GM23338 (cell line): ENCODE results near the gene BAHCC1. TPM values are rescaled to one million over a fixed set of nuclear protein-coding genes. Genes with fewer than 3 reads are reported as not detected.

Source experiments
- ATAC-seq: fragments of 200-7000 bp; cut with Tn5 transposase; 3 replicates; pipeline ENCODE4 v1.9.1; 2020
- DNase-seq: peaks from one replicate; pipeline ENCODE4 v3.0.0-alpha.2; 2015; ENCODE audit warnings: low spot score
- H2AFZ ChIP-seq: fragments of 200-600 bp; sonication (generic); 2 replicates; pipeline ENCODE4 v1.8.0; 2016; ENCODE audit warnings: antibody characterized with exemption, mild to moderate bottlenecking, moderate library complexity
- H3F3A ChIP-seq: fragments of 200-600 bp; sonication (generic); replicated peaks from 2 replicates; pipeline ENCODE4 v1.8.0; 2017; ENCODE audit warnings: antibody characterized with exemption, mixed run types, low read depth
- H3K27ac ChIP-seq: fragments of 200-600 bp; sonication (generic); 2 replicates; pipeline ENCODE4 v1.6.1; 2016; ENCODE audit warnings: low read depth
- H3K27me3 ChIP-seq: fragments of 200-600 bp; sonication (generic); 2 replicates; pipeline ENCODE4 v1.8.0; 2016; ENCODE audit warnings: mild to moderate bottlenecking, mixed run types, moderate library complexity; ENCODE audit not compliant: insufficient read depth
- H3K36me3 ChIP-seq: fragments of 200-600 bp; sonication (generic); 2 replicates; pipeline ENCODE4 v1.8.0; 2016; ENCODE audit warnings: mild to moderate bottlenecking; ENCODE audit not compliant: insufficient read depth
- H3K4me1 ChIP-seq: fragments of 200-600 bp; sonication (generic); 2 replicates; pipeline ENCODE4 v1.8.0; 2016; ENCODE audit warnings: mild to moderate bottlenecking, moderate library complexity; ENCODE audit not compliant: insufficient read depth
- H3K4me2 ChIP-seq: fragments of 200-600 bp; sonication (generic); 2 replicates; pipeline ENCODE4 v1.7.1; 2017; ENCODE audit warnings: mixed run types
- H3K4me3 ChIP-seq: fragments of 200-600 bp; sonication (generic); 2 replicates; pipeline ENCODE4 v1.6.1; 2016; ENCODE audit warnings: mixed run types
- H3K79me2 ChIP-seq: fragments of 200-600 bp; sonication (generic); replicated peaks from 2 replicates; pipeline ENCODE4 v1.8.0; 2017; ENCODE audit warnings: mild to moderate bottlenecking; ENCODE audit not compliant: insufficient read depth
- H3K9me2 ChIP-seq: fragments of 200-600 bp; sonication (generic); 2 replicates; pipeline ENCODE4 v1.8.0; 2017; ENCODE audit not compliant: insufficient read depth
- H4K20me1 ChIP-seq: fragments of 200-600 bp; sonication (generic); replicated peaks from 2 replicates; pipeline ENCODE4 v1.8.0; 2017; ENCODE audit warnings: mild to moderate bottlenecking; ENCODE audit not compliant: insufficient read depth
- H3K27ac Mint-ChIP-seq: 2 replicates; pipeline ENCODE4 v1.8.0; 2020; ENCODE audit warnings: inconsistent platforms, mild to moderate bottlenecking, moderate library complexity, mixed read lengths
- H3K27me3 Mint-ChIP-seq: 3 replicates; pipeline ENCODE4 v1.8.0; 2022; ENCODE audit warnings: low read depth, mild to moderate bottlenecking, moderate library complexity, mixed read lengths, inconsistent platforms; ENCODE audit not compliant: insufficient read depth, poor library complexity
- H3K36me3 Mint-ChIP-seq: 3 replicates; pipeline ENCODE4 v1.8.0; 2021; ENCODE audit warnings: low read depth, mild to moderate bottlenecking, inconsistent platforms, moderate library complexity, mixed read lengths
- H3K4me1 Mint-ChIP-seq: 3 replicates; pipeline ENCODE4 v1.8.0; 2020; ENCODE audit warnings: mild to moderate bottlenecking, inconsistent platforms, mixed read lengths
- H3K4me3 Mint-ChIP-seq: 3 replicates; pipeline ENCODE4 v1.8.0; 2021; ENCODE audit warnings: moderate library complexity, mild to moderate bottlenecking, inconsistent platforms, mixed read lengths
- H3K9me3 Mint-ChIP-seq: 3 replicates; pipeline ENCODE4 v1.8.0; 2020; ENCODE audit warnings: moderate library complexity, mild to moderate bottlenecking, inconsistent platforms, mixed read lengths
- CREB1 ChIP-seq: fragments of 250-450 bp; sonication (Bioruptor Pico); IDR thresholded peaks from 2 replicates; pipeline ENCODE4 v1.5.0; 2020; ENCODE audit warnings: low read depth, mild to moderate bottlenecking, moderate library complexity
- EZH2 ChIP-seq: fragments of 200-600 bp; sonication (generic); IDR thresholded peaks from one replicate; pipeline ENCODE4 v1.8.0; 2017; ENCODE audit warnings: antibody characterized with exemption, mild to moderate bottlenecking, low read depth; ENCODE audit not compliant: unreplicated experiment
- JUNB ChIP-seq: IDR thresholded peaks from one replicate; pipeline ENCODE4 v1.6.1; 2016; ENCODE audit warnings: antibody characterized with exemption; ENCODE audit not compliant: unreplicated experiment
- NANOG ChIP-seq: IDR thresholded peaks from 2 replicates; pipeline ENCODE4 v1.6.1; 2016; ENCODE audit warnings: antibody characterized with exemption, borderline replicate concordance
- POLR2AphosphoS5 ChIP-seq: IDR thresholded peaks from 2 replicates; pipeline ENCODE4 v1.6.1; 2016; ENCODE audit warnings: antibody characterized with exemption, low read depth
- ZNF114 ChIP-seq: fragments of 250-450 bp; sonication (Bioruptor Pico); IDR thresholded peaks from 2 replicates; pipeline ENCODE4 v1.5.0; 2020; ENCODE audit warnings: mild to moderate bottlenecking, moderate library complexity
- ZNF331 ChIP-seq: fragments of 250-450 bp; sonication (Bioruptor Pico); IDR thresholded peaks from 2 replicates; pipeline ENCODE4 v1.5.0; 2020; ENCODE audit warnings: low read depth, mild to moderate bottlenecking, moderate library complexity
- polyA plus RNA-seq: library from polyadenylated mRNA; unstranded; fragments of >200 nt; fragmentation: Nextera tagmentation; extraction: Ambion mirVana; gene quantifications from 2 replicates; pipeline ENCODE4 v1.2.1, GENCODE V29; 2016
- total RNA-seq: library from RNA; depleted of rRNA; stranded (reverse); fragments of >200 nt; shearing (Covaris generic); gene quantifications from 2 replicates; pipeline ENCODE4 v1.2.3, GENCODE V29; 2014
- TF ChIP-seq, protein P1 (sequence below): fragments of 250-450 bp; sonication (Bioruptor Pico); IDR thresholded peaks from 2 replicates; pipeline ENCODE4 v1.5.0; 2020; ENCODE audit warnings: mild to moderate bottlenecking, moderate library complexity
- TF ChIP-seq, protein P2 (sequence below): IDR thresholded peaks from one replicate; pipeline ENCODE4 v1.6.1; 2018; ENCODE audit warnings: antibody characterized with exemption; ENCODE audit not compliant: unreplicated experiment
- TF ChIP-seq, protein P3 (sequence below), 2 experiments: fragments of 200-600 bp in 1 of 2; sonication (generic) in 1 of 2; conservative IDR thresholded peaks; 2 replicates each; pipeline versions ENCODE4 v1.5.1 to v1.6.1; 2016 to 2017; ENCODE audit warnings: antibody characterized with exemption in 2 of 2, low read depth in 2 of 2, mild to moderate bottlenecking in 2 of 2, moderate library complexity in 1 of 2
- TF ChIP-seq, protein P4 (sequence below): IDR thresholded peaks from 2 replicates; pipeline ENCODE4 v1.6.1; 2016; ENCODE audit warnings: antibody characterized with exemption

The BAHCC1 gene
- total and polyA plus RNA-seq, 2 experiments from 2014 or later: 0.24 to 1.1 TPM

DNA sequence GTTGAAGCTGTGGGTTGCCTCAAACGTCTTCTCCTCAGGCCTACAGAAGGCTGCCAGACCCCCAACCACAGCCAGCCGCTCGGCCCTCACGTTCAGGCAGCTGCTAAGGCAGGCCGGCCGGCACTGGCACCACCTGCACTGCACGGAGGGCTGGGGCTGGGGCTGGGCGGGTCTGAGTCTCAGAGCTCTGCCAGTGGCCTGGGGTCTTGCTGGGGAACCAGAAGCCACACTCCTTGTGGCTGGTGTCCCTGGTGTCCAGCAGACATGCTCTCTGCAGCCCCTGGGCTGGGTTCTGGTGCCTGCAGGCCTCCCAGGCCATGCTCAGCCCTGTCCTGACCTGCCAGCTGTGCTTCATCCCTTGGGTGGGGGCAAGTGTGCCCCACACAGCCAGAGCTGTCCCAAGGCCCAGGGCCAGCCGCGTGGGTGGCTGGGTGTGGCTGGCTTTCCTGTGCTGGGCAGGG, 42.0 kb downstream of the BAHCC1 start (continued):
- TF ChIP-seq, protein P1, sequence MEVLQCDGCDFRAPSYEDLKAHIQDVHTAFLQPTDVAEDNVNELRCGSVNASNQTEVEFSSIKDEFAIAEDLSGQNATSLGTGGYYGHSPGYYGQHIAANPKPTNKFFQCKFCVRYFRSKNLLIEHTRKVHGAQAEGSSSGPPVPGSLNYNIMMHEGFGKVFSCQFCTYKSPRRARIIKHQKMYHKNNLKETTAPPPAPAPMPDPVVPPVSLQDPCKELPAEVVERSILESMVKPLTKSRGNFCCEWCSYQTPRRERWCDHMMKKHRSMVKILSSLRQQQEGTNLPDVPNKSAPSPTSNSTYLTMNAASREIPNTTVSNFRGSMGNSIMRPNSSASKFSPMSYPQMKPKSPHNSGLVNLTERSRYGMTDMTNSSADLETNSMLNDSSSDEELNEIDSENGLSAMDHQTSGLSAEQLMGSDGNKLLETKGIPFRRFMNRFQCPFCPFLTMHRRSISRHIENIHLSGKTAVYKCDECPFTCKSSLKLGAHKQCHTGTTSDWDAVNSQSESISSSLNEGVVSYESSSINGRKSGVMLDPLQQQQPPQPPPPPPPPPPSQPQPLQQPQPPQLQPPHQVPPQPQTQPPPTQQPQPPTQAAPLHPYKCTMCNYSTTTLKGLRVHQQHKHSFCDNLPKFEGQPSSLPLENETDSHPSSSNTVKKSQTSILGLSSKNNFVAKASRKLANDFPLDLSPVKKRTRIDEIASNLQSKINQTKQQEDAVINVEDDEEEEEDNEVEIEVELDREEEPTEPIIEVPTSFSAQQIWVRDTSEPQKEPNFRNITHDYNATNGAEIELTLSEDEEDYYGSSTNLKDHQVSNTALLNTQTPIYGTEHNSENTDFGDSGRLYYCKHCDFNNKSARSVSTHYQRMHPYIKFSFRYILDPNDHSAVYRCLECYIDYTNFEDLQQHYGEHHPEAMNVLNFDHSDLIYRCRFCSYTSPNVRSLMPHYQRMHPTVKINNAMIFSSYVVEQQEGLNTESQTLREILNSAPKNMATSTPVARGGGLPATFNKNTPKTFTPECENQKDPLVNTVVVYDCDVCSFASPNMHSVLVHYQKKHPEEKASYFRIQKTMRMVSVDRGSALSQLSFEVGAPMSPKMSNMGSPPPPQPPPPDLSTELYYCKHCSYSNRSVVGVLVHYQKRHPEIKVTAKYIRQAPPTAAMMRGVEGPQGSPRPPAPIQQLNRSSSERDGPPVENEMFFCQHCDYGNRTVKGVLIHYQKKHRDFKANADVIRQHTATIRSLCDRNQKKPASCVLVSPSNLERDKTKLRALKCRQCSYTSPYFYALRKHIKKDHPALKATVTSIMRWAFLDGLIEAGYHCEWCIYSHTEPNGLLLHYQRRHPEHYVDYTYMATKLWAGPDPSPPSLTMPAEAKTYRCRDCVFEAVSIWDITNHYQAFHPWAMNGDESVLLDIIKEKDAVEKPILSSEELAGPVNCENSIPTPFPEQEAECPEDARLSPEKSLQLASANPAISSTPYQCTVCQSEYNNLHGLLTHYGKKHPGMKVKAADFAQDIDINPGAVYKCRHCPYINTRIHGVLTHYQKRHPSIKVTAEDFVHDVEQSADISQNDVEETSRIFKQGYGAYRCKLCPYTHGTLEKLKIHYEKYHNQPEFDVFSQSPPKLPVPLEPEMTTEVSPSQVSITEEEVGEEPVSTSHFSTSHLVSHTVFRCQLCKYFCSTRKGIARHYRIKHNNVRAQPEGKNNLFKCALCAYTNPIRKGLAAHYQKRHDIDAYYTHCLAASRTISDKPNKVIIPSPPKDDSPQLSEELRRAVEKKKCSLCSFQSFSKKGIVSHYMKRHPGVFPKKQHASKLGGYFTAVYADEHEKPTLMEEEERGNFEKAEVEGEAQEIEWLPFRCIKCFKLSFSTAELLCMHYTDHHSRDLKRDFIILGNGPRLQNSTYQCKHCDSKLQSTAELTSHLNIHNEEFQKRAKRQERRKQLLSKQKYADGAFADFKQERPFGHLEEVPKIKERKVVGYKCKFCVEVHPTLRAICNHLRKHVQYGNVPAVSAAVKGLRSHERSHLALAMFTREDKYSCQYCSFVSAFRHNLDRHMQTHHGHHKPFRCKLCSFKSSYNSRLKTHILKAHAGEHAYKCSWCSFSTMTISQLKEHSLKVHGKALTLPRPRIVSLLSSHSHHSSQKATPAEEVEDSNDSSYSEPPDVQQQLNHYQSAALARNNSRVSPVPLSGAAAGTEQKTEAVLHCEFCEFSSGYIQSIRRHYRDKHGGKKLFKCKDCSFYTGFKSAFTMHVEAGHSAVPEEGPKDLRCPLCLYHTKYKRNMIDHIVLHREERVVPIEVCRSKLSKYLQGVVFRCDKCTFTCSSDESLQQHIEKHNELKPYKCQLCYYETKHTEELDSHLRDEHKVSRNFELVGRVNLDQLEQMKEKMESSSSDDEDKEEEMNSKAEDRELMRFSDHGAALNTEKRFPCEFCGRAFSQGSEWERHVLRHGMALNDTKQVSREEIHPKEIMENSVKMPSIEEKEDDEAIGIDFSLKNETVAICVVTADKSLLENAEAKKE (CRISPR knock-in tag): no peak

DNA sequence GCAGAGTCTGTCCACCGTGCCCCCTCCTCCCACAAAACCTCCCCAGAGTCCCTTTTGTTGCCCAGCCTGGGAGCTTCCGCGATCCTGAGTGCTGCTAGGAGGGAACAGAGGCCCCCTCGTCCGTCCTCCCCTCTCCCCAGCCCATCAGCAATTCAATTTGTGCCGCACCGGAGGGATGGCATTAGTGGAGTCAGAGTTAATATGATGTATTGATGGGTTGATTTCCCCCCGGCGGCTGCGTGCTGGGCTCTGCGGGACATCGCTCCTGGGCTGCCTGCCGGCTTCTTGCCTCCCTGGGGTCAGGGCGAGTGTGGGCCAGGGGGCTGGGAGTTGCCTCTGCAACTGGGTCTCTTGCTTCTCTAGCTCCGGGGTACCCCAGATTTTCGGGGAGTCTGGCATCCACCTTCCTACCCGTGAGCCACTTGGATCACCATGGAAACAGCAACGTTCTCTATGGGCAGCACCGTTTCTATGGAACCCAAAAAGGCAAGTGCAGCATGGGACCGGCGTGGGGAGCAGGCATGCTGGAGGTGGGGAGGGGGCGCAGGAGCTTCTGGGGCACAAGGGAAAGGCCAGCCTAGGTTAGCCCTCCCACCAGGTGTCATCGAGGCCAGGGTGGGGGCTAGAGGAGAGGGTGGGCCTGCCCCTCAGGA, 42.9 kb downstream of the BAHCC1 start:
- Mint-ChIP-seq H3K4me3 (no peak overlapping the region), H3K4me1 (no peaks in the 10 kb centered on the region), H3K9me3 (no peaks in the 10 kb centered on the region), H3K27ac (no peak overlapping the region), H3K36me3 (no peaks in the 10 kb centered on the region), H3K27me3 (peaks cover 8% of the 10 kb centered on the region)
- H2AFZ ChIP-seq: no peak overlapping the region
- H3K9me2 ChIP-seq: no peaks in the 10 kb centered on the region
- H3K4me3 ChIP-seq: no peak overlapping the region
- H3F3A ChIP-seq: no peaks in the 10 kb centered on the region
- no peak overlapping the region for H3K27ac ChIP-seq
- no peaks in the 10 kb centered on the region for H4K20me1 ChIP-seq
- no peak overlapping the region for H3K4me2 ChIP-seq
- no peaks in the 10 kb centered on the region for H3K36me3 ChIP-seq
- H3K79me2 ChIP-seq: no peaks in the 10 kb centered on the region
- H3K4me1 ChIP-seq: peaks cover 5% of the 10 kb centered on the region; the same call in 1 of the 2 replicates
- no peaks in the 10 kb centered on the region for H3K27me3 ChIP-seq
- DNase-seq: no peak
- ATAC-seq: no peak
- TF ChIP-seq NANOG (no peak), CREB1 (CRISPR knock-in tag) (no peak), POLR2AphosphoS5 (no peak), ZNF331 (CRISPR knock-in tag) (no peak), EZH2 (no peak), JUNB (no peak), ZNF114 (CRISPR knock-in tag) (no peak)
- TF ChIP-seq, protein P2, sequence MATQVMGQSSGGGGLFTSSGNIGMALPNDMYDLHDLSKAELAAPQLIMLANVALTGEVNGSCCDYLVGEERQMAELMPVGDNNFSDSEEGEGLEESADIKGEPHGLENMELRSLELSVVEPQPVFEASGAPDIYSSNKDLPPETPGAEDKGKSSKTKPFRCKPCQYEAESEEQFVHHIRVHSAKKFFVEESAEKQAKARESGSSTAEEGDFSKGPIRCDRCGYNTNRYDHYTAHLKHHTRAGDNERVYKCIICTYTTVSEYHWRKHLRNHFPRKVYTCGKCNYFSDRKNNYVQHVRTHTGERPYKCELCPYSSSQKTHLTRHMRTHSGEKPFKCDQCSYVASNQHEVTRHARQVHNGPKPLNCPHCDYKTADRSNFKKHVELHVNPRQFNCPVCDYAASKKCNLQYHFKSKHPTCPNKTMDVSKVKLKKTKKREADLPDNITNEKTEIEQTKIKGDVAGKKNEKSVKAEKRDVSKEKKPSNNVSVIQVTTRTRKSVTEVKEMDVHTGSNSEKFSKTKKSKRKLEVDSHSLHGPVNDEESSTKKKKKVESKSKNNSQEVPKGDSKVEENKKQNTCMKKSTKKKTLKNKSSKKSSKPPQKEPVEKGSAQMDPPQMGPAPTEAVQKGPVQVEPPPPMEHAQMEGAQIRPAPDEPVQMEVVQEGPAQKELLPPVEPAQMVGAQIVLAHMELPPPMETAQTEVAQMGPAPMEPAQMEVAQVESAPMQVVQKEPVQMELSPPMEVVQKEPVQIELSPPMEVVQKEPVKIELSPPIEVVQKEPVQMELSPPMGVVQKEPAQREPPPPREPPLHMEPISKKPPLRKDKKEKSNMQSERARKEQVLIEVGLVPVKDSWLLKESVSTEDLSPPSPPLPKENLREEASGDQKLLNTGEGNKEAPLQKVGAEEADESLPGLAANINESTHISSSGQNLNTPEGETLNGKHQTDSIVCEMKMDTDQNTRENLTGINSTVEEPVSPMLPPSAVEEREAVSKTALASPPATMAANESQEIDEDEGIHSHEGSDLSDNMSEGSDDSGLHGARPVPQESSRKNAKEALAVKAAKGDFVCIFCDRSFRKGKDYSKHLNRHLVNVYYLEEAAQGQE: no peak
- TF ChIP-seq, protein P3, sequence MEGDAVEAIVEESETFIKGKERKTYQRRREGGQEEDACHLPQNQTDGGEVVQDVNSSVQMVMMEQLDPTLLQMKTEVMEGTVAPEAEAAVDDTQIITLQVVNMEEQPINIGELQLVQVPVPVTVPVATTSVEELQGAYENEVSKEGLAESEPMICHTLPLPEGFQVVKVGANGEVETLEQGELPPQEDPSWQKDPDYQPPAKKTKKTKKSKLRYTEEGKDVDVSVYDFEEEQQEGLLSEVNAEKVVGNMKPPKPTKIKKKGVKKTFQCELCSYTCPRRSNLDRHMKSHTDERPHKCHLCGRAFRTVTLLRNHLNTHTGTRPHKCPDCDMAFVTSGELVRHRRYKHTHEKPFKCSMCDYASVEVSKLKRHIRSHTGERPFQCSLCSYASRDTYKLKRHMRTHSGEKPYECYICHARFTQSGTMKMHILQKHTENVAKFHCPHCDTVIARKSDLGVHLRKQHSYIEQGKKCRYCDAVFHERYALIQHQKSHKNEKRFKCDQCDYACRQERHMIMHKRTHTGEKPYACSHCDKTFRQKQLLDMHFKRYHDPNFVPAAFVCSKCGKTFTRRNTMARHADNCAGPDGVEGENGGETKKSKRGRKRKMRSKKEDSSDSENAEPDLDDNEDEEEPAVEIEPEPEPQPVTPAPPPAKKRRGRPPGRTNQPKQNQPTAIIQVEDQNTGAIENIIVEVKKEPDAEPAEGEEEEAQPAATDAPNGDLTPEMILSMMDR (conservative IDR thresholded peaks at IDR 0.05; ENCODE audit: low read depth in 2 of 2): no peak
- TF ChIP-seq, protein P4, sequence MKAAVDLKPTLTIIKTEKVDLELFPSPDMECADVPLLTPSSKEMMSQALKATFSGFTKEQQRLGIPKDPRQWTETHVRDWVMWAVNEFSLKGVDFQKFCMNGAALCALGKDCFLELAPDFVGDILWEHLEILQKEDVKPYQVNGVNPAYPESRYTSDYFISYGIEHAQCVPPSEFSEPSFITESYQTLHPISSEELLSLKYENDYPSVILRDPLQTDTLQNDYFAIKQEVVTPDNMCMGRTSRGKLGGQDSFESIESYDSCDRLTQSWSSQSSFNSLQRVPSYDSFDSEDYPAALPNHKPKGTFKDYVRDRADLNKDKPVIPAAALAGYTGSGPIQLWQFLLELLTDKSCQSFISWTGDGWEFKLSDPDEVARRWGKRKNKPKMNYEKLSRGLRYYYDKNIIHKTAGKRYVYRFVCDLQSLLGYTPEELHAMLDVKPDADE: no peak
